GM10266 (cell line): Measurements from ENCODE around the gene FGF1.

Experiments
- DNase-seq: peaks from one replicate; pipeline ENCODE4 v3.0.0; 2012; ENCODE audit errors: extremely low spot score
- TF ChIP-seq, protein P1 (sequence below): IDR thresholded peaks from 2 replicates; pipeline ENCODE4 v1.5.1; 2012; ENCODE audit warnings: mild to moderate bottlenecking, low read depth; ENCODE audit not compliant: control insufficient read depth, insufficient read depth; ENCODE audit errors: missing control alignments

Gene FGF1

DNA sequence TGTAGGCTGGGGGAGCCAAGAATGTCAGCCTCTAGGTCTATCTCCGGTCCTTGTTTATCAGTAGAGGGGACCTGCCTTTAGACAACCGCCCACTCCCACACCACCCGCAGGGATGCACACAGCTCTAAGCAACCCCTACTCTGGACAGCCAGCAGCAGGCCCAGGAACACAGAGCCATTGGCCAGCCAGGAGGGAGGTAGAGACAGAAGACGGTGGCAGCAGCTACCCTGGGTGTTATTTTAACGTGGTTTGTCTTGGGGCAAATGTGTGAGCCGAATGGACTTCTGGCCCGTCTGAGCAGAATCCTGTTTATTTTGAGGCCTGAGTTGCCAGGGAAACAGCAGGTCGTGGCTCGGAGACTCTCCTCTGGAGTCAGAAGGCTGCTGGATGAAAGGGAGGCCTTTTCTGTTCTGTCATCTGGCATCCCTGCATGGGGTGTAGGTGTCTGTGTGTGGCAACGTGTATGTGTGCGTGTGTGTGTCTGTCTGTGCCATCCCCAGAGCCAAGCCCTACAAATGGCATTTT lies 382 bp upstream of the FGF1 start:
- TF ChIP-seq, protein P1, sequence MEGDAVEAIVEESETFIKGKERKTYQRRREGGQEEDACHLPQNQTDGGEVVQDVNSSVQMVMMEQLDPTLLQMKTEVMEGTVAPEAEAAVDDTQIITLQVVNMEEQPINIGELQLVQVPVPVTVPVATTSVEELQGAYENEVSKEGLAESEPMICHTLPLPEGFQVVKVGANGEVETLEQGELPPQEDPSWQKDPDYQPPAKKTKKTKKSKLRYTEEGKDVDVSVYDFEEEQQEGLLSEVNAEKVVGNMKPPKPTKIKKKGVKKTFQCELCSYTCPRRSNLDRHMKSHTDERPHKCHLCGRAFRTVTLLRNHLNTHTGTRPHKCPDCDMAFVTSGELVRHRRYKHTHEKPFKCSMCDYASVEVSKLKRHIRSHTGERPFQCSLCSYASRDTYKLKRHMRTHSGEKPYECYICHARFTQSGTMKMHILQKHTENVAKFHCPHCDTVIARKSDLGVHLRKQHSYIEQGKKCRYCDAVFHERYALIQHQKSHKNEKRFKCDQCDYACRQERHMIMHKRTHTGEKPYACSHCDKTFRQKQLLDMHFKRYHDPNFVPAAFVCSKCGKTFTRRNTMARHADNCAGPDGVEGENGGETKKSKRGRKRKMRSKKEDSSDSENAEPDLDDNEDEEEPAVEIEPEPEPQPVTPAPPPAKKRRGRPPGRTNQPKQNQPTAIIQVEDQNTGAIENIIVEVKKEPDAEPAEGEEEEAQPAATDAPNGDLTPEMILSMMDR: no peak
- no peak for DNase-seq

DNA sequence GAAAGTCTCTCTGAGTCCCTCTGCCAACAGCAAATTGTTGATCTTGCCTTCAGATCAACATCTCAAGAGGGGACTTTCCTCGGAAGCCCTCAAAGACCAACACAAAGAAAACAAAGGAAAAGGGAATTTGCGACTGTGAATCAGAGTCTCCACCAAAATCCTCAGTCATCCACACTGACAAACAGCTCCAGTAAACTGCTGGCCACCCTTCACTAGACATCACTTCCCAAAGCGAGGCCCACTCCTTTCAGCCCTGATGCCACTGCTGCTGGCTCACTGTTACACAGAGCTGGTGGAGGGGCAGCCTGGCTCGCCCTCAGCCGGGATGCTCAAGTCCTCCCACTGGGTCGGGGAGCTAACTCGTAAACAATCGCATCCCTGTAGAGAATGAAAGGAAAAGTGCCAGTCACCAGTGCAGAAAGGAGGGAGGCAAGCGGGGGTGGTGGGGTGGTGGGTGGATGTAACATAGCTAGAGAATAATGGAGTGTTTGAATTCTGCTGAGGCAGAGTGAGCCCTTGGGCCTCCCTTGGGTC lies 1.3 kb downstream of the FGF1 start:
- TF ChIP-seq, protein P1: no peak
- DNase-seq: no peak

DNA sequence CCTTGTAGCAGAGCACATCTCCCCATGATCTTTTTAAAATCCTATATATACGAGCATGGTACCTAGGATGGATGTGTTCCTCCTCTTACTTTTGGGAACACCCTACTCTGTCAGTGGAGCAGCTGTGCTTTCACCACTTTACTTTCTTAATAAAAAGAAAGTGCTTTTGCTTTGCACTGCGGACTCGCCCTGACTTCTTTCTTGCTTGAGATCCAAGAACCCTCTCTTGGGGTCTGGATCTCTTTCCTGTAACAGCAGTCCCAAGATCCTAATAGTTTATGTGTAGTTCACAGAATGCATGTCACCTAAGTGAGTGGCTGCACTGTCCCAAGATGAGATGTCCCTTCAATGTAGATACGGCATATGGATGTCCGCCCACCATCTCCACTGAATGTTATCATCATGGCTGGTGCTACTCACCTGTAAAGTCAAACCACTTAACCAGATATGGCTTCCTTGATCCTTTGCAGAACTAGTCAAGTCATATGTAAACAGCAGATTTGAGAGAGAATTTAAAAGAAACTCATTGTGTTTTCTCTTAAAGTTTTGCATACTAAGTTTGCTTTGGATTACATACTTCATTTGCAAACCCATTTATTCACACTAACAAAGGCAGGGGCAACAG lies 1.9 kb downstream of the FGF1 start:
- DNase-seq: no peak
- TF ChIP-seq, protein P1: no peak

DNA sequence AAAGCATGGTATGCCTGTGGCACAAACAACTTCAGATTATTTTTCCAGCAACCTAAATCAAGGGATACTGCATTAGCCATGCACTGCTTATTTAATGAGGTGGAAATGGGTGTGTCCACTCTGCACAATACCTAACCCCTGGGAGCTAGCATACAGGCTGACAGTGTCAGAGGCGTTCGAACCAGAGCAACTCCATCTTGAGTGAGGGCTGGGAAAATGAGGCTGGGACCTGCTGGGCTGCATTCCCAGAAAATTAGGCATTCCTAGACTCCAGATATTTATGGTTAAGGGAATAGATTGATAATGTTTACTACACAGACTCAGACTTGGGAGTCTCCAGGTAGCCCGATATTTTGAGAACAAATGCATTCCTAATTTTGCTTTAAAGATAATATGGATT lies 2.8 kb downstream of the FGF1 start:
- DNase-seq: no peak
- TF ChIP-seq, protein P1: no peak

DNA sequence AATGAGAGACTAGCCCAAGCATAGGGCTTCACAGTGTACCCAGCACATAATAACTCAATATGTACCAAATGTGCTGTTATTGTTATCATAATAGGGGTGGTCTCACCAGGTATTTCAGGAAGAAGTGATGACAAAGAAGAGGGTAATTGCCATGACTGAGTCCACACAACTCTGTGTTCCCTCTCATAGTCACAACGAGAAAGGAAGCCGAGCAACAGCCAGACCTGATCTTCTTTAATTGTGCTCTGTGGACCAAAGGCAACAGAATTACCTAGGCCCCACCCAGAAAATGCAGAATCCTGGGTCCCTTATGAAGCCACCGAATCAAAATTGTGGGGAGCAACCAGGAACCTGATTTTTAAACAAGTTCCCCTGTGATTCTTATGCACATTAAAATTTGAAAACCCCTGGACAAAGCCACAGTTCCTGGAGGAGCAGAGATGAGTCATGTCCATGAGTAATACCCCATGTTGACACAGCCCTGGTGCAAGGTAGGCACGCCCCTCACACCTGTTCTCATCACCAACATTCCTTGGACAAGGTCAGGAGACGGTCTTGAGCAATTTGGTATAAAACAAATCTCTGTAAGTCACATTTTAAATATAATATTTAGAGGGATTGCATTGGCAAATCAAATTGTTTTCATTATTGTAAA lies 5.2 kb downstream of the FGF1 start:
- no peak for DNase-seq
- TF ChIP-seq, protein P1: no peak

DNA sequence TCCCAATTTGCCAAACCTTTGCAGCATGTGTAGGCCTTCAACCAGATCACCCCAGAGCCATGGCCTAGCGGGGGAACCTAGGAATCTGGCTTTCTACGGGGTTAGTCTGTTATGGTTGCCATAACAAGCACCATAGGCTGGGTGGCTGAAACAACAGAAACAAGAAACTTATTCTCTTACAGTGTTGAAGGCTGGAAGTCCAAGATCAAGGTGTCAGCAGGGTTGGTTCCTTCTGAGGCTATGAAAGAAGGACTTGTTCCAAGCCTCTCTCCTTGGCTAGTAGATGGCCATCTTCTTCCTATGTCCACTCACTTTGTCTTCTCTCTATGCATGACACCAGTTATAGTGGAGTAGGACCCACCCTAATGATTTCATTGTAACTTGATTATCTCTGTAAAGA lies 6.1 kb downstream of the FGF1 start:
- TF ChIP-seq, protein P1: no peak

DNA sequence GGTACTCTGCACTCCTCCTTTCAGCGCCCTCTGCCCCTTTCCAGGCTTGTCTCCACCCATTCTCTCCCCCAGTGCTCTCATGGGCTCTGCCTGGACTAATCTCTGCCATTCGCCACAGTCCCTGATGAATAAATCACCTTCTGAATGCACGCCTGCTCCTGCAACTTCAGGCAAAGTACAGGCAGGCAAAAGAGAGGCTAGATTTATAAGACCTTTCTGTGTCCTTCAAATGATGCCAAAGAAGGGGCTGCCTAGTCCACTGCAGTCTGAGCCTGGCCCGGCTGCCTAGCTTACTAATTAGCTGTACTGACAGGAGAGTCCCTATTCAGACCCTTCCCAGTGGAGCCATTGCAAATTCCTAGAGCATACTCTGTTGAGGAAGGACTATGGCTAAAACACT lies 7.4 kb downstream of the FGF1 start:
- TF ChIP-seq, protein P1: no peak
- DNase-seq: no peak

More for the DNA sequence above, 6.1 kb downstream of the FGF1 start:
- no peak for DNase-seq
